Measurements from ENCODE around the gene CALM1. TPM values are rescaled to one million over a fixed set of nuclear protein-coding genes. Genes with fewer than 3 reads are reported as not detected.
A peak's percentile ranks its signal among the peaks of the same experiment; 100 is the strongest.

CALM1 gene
- total and polyA plus RNA-seq, 2 donors from 2014 or later: 328 to 469 TPM

DNA sequence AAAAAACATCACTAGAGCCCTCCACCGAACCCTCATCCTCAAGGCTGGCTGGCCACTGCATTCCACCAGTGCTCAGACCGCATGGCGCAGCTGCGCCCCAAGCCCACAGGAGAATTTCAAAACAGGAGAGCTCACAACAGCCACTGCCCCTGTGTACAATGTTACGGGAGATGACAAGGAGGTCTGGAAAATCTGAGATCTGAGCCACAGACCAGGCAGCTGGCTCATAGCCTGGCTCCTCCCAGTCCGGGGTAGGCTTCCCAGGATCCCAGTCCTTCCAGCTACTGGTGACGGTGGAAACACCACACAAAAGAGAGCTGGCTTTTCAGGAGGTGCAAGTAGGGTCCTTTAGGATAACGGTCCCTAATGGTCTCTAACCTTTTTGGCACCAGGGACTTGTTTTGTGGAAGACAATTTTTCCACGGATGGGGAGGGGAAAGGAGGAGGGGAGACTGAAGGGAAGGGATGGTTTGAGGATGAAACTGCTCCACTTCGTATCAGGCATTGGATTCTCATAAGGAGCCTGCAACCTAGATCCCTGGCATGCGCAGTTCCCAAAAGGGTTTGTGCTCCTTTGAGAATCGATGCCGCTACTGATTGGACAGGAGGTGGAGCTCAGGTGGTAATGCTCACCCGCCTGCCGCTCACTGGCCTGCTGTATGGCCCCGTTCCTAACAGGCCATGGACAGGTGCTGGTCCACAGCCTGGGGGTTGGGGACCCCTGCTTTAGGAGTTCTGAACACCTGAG, 42.1 kb upstream of the CALM1 start:
- Histone ChIP-seq H3K27ac (ENCODE audit: low read depth in 2 of 2, low read length in 2 of 2) (peak overlapping the region in 1 of 2 donors; percentile 89), H3K4me3 (ENCODE audit: low read length in 3 of 3) (no peak overlapping the region), H3K4me1 (ENCODE audit: control insufficient read depth in 2 of 3, insufficient read depth in 2 of 3, low read depth in 1 of 3, low read length in 3 of 3) (peaks cover 0 to 13% (median 3%) of the 10 kb centered on the region in 3 donors), H3K27me3 (ENCODE audit: control insufficient read depth, insufficient read depth, low read length) (no peaks in the 10 kb centered on the region), H3K9me3 (ENCODE audit: control insufficient read depth in 2 of 3, insufficient read depth in 1 of 3, low read length in 3 of 3) (no peaks in the 10 kb centered on the region), H3K36me3 (ENCODE audit: control insufficient read depth in 2 of 3, insufficient read depth in 3 of 3, low read length in 3 of 3) (no peaks in the 10 kb centered on the region), H3K9ac (ENCODE audit: low read length in 3 of 3) (no peak overlapping the region)
- DNase-seq (no peak), FAIRE-seq (no peak)
- intact Hi-C loops (cut with DNase I): no loop called here
- TF ChIP-seq CTCF (IDR thresholded peaks at IDR 0.05; ENCODE audit: borderline replicate concordance, extremely low read depth, insufficient read depth): no peak

- DNase-seq: peak in 1 of 5 donors; percentile 35
- H3K4me3 ChIP-seq (ENCODE audit: low read length in 3 of 3): no peak overlapping the region
- peaks cover 0 to 13% (median 3%) of the 10 kb centered on the region in 3 donors for H3K4me1 ChIP-seq (ENCODE audit: control insufficient read depth in 2 of 3, insufficient read depth in 2 of 3, low read depth in 1 of 3, low read length in 3 of 3)
- intact Hi-C loops (cut with DNase I): no loop called here
- TF ChIP-seq CTCF (IDR thresholded peaks at IDR 0.05; ENCODE audit: borderline replicate concordance, extremely low read depth, insufficient read depth): no peak
- H3K36me3 ChIP-seq (ENCODE audit: control insufficient read depth in 2 of 3, insufficient read depth in 3 of 3, low read length in 3 of 3): no peaks in the 10 kb centered on the region
- FAIRE-seq: no peak
- H3K9ac ChIP-seq (ENCODE audit: low read length in 3 of 3): peak overlapping the region in 1 of 3 donors; percentile 46
- peak overlapping the region; percentile 18 to 89 for H3K27ac ChIP-seq (ENCODE audit: low read depth in 2 of 2, low read length in 2 of 2)
- H3K9me3 ChIP-seq (ENCODE audit: control insufficient read depth in 2 of 3, insufficient read depth in 1 of 3, low read length in 3 of 3): no peaks in the 10 kb centered on the region
- no peaks in the 10 kb centered on the region for H3K27me3 ChIP-seq (ENCODE audit: control insufficient read depth, insufficient read depth, low read length)
These were observed 41.0 kb upstream of the CALM1 start for GRCh38 chr14:90355540-90356518.

DNA sequence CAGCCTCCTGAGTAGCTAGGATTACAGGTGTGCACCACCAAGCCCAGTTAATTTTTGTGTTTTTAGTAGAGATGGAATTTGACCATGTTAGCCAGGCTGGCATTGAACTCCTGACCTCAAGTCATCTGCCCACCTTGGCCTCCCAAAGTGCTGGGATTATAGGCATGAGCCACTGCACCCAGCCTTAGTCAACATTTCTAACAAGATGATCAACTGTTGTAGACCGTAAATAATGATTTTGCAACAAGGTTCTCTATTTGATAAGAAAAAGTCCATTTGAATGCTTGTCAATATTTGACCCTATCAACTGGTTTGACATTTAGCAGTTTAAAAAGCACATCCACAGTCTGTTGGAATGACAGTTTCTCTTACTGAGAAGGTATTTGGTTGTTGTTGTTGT, 39.9 kb upstream of the CALM1 start:
- DNase-seq (no peak), FAIRE-seq (no peak)
- Histone ChIP-seq H3K27ac (ENCODE audit: low read depth in 2 of 2, low read length in 2 of 2) (no peak overlapping the region), H3K36me3 (ENCODE audit: control insufficient read depth in 2 of 3, insufficient read depth in 3 of 3, low read length in 3 of 3) (no peaks in the 10 kb centered on the region), H3K9me3 (ENCODE audit: control insufficient read depth in 2 of 3, insufficient read depth in 1 of 3, low read length in 3 of 3) (no peaks in the 10 kb centered on the region), H3K4me3 (ENCODE audit: low read length in 3 of 3) (no peak overlapping the region), H3K9ac (ENCODE audit: low read length in 3 of 3) (no peak overlapping the region), H3K27me3 (ENCODE audit: control insufficient read depth, insufficient read depth, low read length) (no peaks in the 10 kb centered on the region), H3K4me1 (ENCODE audit: control insufficient read depth in 2 of 3, insufficient read depth in 2 of 3, low read depth in 1 of 3, low read length in 3 of 3) (peaks cover 0 to 13% (median 3%) of the 10 kb centered on the region in 3 donors)
- TF ChIP-seq CTCF (IDR thresholded peaks at IDR 0.05; ENCODE audit: borderline replicate concordance, extremely low read depth, insufficient read depth): no peak
- intact Hi-C loops (cut with DNase I): no loop called here
